A549 (cell line): Measurements from ENCODE around the gene TMPRSS7. TPM values are rescaled to one million over a fixed set of nuclear protein-coding genes. Genes with fewer than 3 reads are reported as not detected.

Source experiments
- ATAC-seq, 2 experiments: fragments of 200-7000 bp in 1 of 2; fragments of >200 bp in 1 of 2; cut with Nextera tagmentation in 1 of 2; cut with Tn5 transposase in 1 of 2; 3 replicates each; pipeline versions ENCODE4 v1.8.0 to v1.9.1; 2018 to 2020; ENCODE audit warnings: mild to moderate bottlenecking in 1 of 2, moderate library complexity in 1 of 2
- CTCF ChIA-PET: fragments of 300-600 bp; sonication (Branson Sonifier 250); formaldehyde crosslinking; extraction: SDS; loops from one replicate; lab custom pipeline; 2021; ENCODE audit warnings: antibody characterized with exemption, inconsistent platforms; lab: Yijun Ruan, JAX
- POLR2A ChIA-PET: fragments of 350-600 bp; formaldehyde crosslinking; extraction: SDS; loops from one replicate; lab custom pipeline; 2021; ENCODE audit warnings: antibody characterized with exemption, inconsistent platforms; lab: Yijun Ruan, JAX
- DNase-seq, 2 experiments: peaks; one replicate each; pipeline versions ENCODE4 v3.0.0 to v3.0.0-alpha.2; 2011 to 2016; ENCODE audit warnings: low read depth in 1 of 2, low spot score in 1 of 2
- FAIRE-seq: peaks from 2 replicates; lab custom pipeline; 2011; peaks lifted over from hg19 to GRCh38; lab: Jason Lieb, UNC
- H3K27ac ChIP-seq, 2 experiments: fragments of >200 bp; sonication (Bioruptor Twin); formaldehyde crosslinking; 3 replicates each; pipeline ENCODE4 v1.5.1; 2016 to 2017
- H3K4me1 ChIP-seq: fragments of >200 bp; sonication (Bioruptor Twin); formaldehyde crosslinking; 3 replicates; pipeline ENCODE4 v1.6.1; 2016
- H3K4me2 ChIP-seq: fragments of >200 bp; sonication (Bioruptor Twin); formaldehyde crosslinking; 3 replicates; pipeline ENCODE4 v1.6.1; 2016
- H3K4me3 ChIP-seq: fragments of >200 bp; sonication (Bioruptor Twin); formaldehyde crosslinking; 3 replicates; pipeline ENCODE4 v1.5.1; 2016
- H3K9me3 ChIP-seq: fragments of >200 bp; sonication (Bioruptor Twin); formaldehyde crosslinking; 3 replicates; pipeline ENCODE4 v1.6.1; 2016
- CEBPB ChIP-seq, 2 experiments: fragments of >200 bp in 1 of 2; sonication (Bioruptor Twin) in 1 of 2; formaldehyde crosslinking in 1 of 2; IDR thresholded peaks; 2 replicates each; pipeline ENCODE4 v1.6.1; 2012 to 2016
- CHD4 ChIP-seq: fragments of 200-600 bp; sonication (generic); IDR thresholded peaks from 2 replicates; pipeline ENCODE4 v1.6.1; 2016; ENCODE audit warnings: antibody characterized with exemption, mild to moderate bottlenecking, borderline replicate concordance
- CTCF ChIP-seq: fragments of >200 bp; sonication (Bioruptor Twin); formaldehyde crosslinking; IDR thresholded peaks from 3 replicates; pipeline ENCODE4 v1.5.1; 2016
- E2F6 ChIP-seq: IDR thresholded peaks from 2 replicates; pipeline ENCODE4 v1.6.1; 2012; ENCODE audit warnings: low read depth, borderline replicate concordance
- EHMT2 ChIP-seq: fragments of 200-600 bp; sonication (generic); IDR thresholded peaks from 2 replicates; pipeline ENCODE4 v1.6.1; 2016; ENCODE audit warnings: antibody characterized with exemption, low read depth, mild to moderate bottlenecking, moderate library complexity
- ELK1 ChIP-seq: fragments of 150-350 bp; IDR thresholded peaks from 2 replicates; pipeline ENCODE4 v1.6.1; 2014; ENCODE audit warnings: low read depth, mild to moderate bottlenecking, low read length
- FOSB ChIP-seq: fragments of 250-450 bp; sonication (Bioruptor Pico); IDR thresholded peaks from 2 replicates; pipeline ENCODE4 v1.5.0; 2020; ENCODE audit warnings: mild to moderate bottlenecking, moderate library complexity
- FOSL2 ChIP-seq, 2 experiments: fragments of 450-650 bp in 1 of 2; fragments of >200 bp in 1 of 2; sonication (Bioruptor Twin) in 1 of 2; formaldehyde crosslinking; IDR thresholded peaks; 2 replicates each; pipeline versions ENCODE4 v1.5.0 to v1.6.1; 2016 to 2020; ENCODE audit warnings: mild to moderate bottlenecking in 1 of 2, moderate library complexity in 1 of 2
- GATA3 ChIP-seq: IDR thresholded peaks from 2 replicates; pipeline ENCODE4 v1.6.1; 2012; ENCODE audit warnings: borderline replicate concordance
- HOXB13 ChIP-seq: fragments of 250-450 bp; sonication (Bioruptor Pico); IDR thresholded peaks from 2 replicates; pipeline ENCODE4 v1.5.0; 2020; ENCODE audit warnings: low read depth, mild to moderate bottlenecking, moderate library complexity
- KDM1A ChIP-seq: fragments of 200-600 bp; sonication (generic); IDR thresholded peaks from 2 replicates; pipeline ENCODE4 v1.6.1; 2016; ENCODE audit warnings: low read depth, mild to moderate bottlenecking
- KDM5A ChIP-seq: fragments of 200-600 bp; sonication (generic); IDR thresholded peaks from 2 replicates; pipeline ENCODE4 v1.6.1; 2016; ENCODE audit warnings: antibody characterized with exemption, mild to moderate bottlenecking
- MAFK ChIP-seq: fragments of 450-650 bp; IDR thresholded peaks from 2 replicates; pipeline ENCODE4 v1.6.1; 2014; ENCODE audit not compliant: partially characterized antibody
- MAZ ChIP-seq: fragments of 150-350 bp; IDR thresholded peaks from 2 replicates; pipeline ENCODE4 v1.6.1; 2014; ENCODE audit warnings: antibody characterized with exemption, low read depth, low read length, borderline replicate concordance
- MYC ChIP-seq: IDR thresholded peaks from 2 replicates; pipeline ENCODE4 v1.6.1; 2012; ENCODE audit warnings: mild to moderate bottlenecking, inconsistent platforms, low read length, improper control_type of control experiment, borderline replicate concordance
- PBX3 ChIP-seq: IDR thresholded peaks from 2 replicates; pipeline ENCODE4 v1.6.1; 2012
- POLR2AphosphoS2 ChIP-seq: conservative IDR thresholded peaks from 2 replicates; pipeline ENCODE4 v1.6.1; 2012; ENCODE audit warnings: low read length, improper control_type of control experiment, inconsistent platforms
- RAD21 ChIP-seq, 2 experiments: fragments of >200 bp in 1 of 2; sonication (Bioruptor Twin) in 1 of 2; formaldehyde crosslinking in 1 of 2; IDR thresholded peaks in 1 of 2; conservative IDR thresholded peaks in 1 of 2; 2 replicates in 1 of 2; 3 replicates in 1 of 2; pipeline ENCODE4 v1.6.1; 2012 to 2018; ENCODE audit warnings: inconsistent platforms in 1 of 2
- RCOR1 ChIP-seq: fragments of 150-350 bp; IDR thresholded peaks from 2 replicates; pipeline ENCODE4 v1.6.1; 2014; ENCODE audit warnings: antibody characterized with exemption, low read length, low read depth
- RFX5 ChIP-seq: fragments of 450-650 bp; IDR thresholded peaks from 2 replicates; pipeline ENCODE4 v1.7.1; 2014; ENCODE audit warnings: antibody characterized with exemption, mild to moderate bottlenecking, moderate library complexity
- RNF2 ChIP-seq: fragments of 200-600 bp; sonication (generic); IDR thresholded peaks from 2 replicates; pipeline ENCODE4 v1.6.1; 2016; ENCODE audit warnings: low read depth, mild to moderate bottlenecking, antibody characterized with exemption, moderate library complexity, borderline replicate concordance
- ZNF302 ChIP-seq: fragments of 250-450 bp; sonication (Bioruptor Pico); IDR thresholded peaks from 2 replicates; pipeline ENCODE4 v1.9.0; 2021; ENCODE audit warnings: inconsistent platforms, mild to moderate bottlenecking, moderate library complexity
- WGBS: methylation state at CpG from one replicate; pipeline ENCODE4 v1.1.6; 2017; ENCODE audit errors: missing lambda C conversion rate; 5-methylcytosine and 5-hydroxymethylcytosine counted together
- polyA minus RNA-seq: library from RNA; depleted of rRNA, polyadenylated mRNA; stranded (reverse); fragments of >200 nt; gene quantifications from 2 replicates; pipeline ENCODE4 v1.2.3, GENCODE V29; 2011; rRNA and poly(A)+ RNA removed
- polyA plus RNA-seq, 4 experiments: library from polyadenylated mRNA; depleted of rRNA in 3 of 4; stranded (reverse); fragments of >200 nt; fragmentation: RNase III in 1 of 4; extraction: RNeasy Plus Mini Kit Qiagen cat#74134 plus additional on column Dnase treatment in 1 of 4; gene quantifications; 2 replicates in 3 of 4; 3 replicates in 1 of 4; pipeline ENCODE4 v1.2.3, GENCODE V29; 2011 to 2017

Gene TMPRSS7
- polyA plus RNA-seq (2011; rRNA removed) (0.04 TPM in 2 replicates), polyA plus RNA-seq (2017; fragmentation: RNase III; extraction: RNeasy Plus Mini Kit Qiagen cat#74134 plus additional on column Dnase treatment) (0.05 to 0.09 TPM (median 0.05 TPM) in 3 replicates), polyA minus RNA-seq (0.10 TPM in 1 of 2 replicates, not detected in the other)
- 0.03 and 0.06 TPM in 2 replicates for polyA plus RNA-seq (2012; cell fraction: cytosol; rRNA removed)
- 0.04 TPM in 1 of 2 replicates, not detected in the other for polyA plus RNA-seq (2012; cell fraction: nucleus; rRNA removed)

GRCh38 chr3:112034436-112034835, at the start of gene TMPRSS7:
Gene TMPRSS7 (plus strand): TSS chr3:112034736. CDS start chr3:112034846, 110 bp downstream.
- Histone ChIP-seq H3K4me3 (no peak within 1 kb of the TSS), H3K4me1 (peaks cover 6% of the 10 kb centered on the region; the same call in 1 of the 3 replicates), H3K9me3 (no peaks in the 10 kb centered on the region), H3K4me2 (no peak within 1 kb of the TSS), H3K27ac (no peak within 1 kb of the TSS)
- CTCF ChIA-PET = interaction anchor here (0.8 to 5.5 kb wide), 3 partner anchors 9 to 63 kb away, joined by 3 to 39 read pairs (median 5); no protein-coding TSS in a partner anchor
- POLR2A ChIA-PET = no interaction called here
- ATAC-seq = no peak
- TF ChIP-seq FOSL2 (IDR thresholded peaks at IDR 0.05) = no peak
- no peak for TF ChIP-seq FOSL2 (CRISPR knock-in tag; IDR thresholded peaks at IDR 0.05)
- no peak for TF ChIP-seq KDM5A
- TF ChIP-seq E2F6 = no peak
- no peak for TF ChIP-seq MYC
- no peak for TF ChIP-seq GATA3
- no peak for FAIRE-seq
- 83% methylated on average over 4 of the region's 4 CpGs for whole genome bisulfite sequencing
- DNase-seq = no peak

GRCh38 chr3:111986800-111987199, 47.7 kb upstream of the TMPRSS7 start:
- Histone ChIP-seq H3K9me3 (no peaks in the 10 kb centered on the region), H3K4me1 (peaks cover 5% of the 10 kb centered on the region; the same call in 2 of the 3 replicates), H3K4me3 (no peak overlapping the region), H3K27ac (no peak overlapping the region), H3K4me2 (no peak overlapping the region)
- FAIRE-seq = no peak
- 90% methylated on average over 3 of the region's 3 CpGs for whole genome bisulfite sequencing
- ChIA-PET CTCF (interaction anchor here (1.2 to 3.5 kb wide), 5 partner anchors 20 to 270 kb away, joined by 3 to 18 read pairs (median 6); no protein-coding TSS in a partner anchor), POLR2A (no interaction called here)
- no peak for DNase-seq
- no peak for ATAC-seq
- TF ChIP-seq ZNF302 (CRISPR knock-in tag) = no peak
- TF ChIP-seq MAZ = no peak
- no peak for TF ChIP-seq PBX3
- no peak for TF ChIP-seq RCOR1
- TF ChIP-seq CHD4 = no peak
- no peak for TF ChIP-seq RAD21 (conservative IDR thresholded peaks at IDR 0.05 in 1 of 2, IDR thresholded peaks at IDR 0.05 in 1 of 2)
- no peak for TF ChIP-seq HOXB13 (CRISPR knock-in tag)
- no peak for TF ChIP-seq KDM1A
- no peak for TF ChIP-seq CEBPB (IDR thresholded peaks at IDR 0.05)
- TF ChIP-seq FOSL2 (IDR thresholded peaks at IDR 0.05) = no peak
- no peak for TF ChIP-seq FOSL2 (CRISPR knock-in tag; IDR thresholded peaks at IDR 0.05)
- TF ChIP-seq EHMT2 = no peak
- TF ChIP-seq FOSB = no peak
- TF ChIP-seq POLR2AphosphoS2 = no peak
- no peak for TF ChIP-seq GATA3
- no peak for TF ChIP-seq CTCF
- no peak for TF ChIP-seq RNF2
- TF ChIP-seq MAFK = no peak
- TF ChIP-seq ELK1 = no peak
- no peak for TF ChIP-seq RFX5
